Measurements from ENCODE around the gene CPSF4L.

Gene CPSF4L

GRCh38 chr17:73201215-73202069, 60.2 kb downstream of the CPSF4L start:
- peaks cover 24% of the 10 kb centered on the region for H3K36me3 Mint-ChIP-seq
- peaks cover 2% of the 10 kb centered on the region for H3K4me1 Mint-ChIP-seq
- ATAC-seq (ENCODE audit: low read depth) = no peak
- no peaks in the 10 kb centered on the region for H3K9me3 Mint-ChIP-seq
- H3K27me3 Mint-ChIP-seq = no peaks in the 10 kb centered on the region
- no peak overlapping the region for H3K4me3 Mint-ChIP-seq
- no peak for DNase-seq (ENCODE audit: low spot score in 2 of 2)
- H3K27ac Mint-ChIP-seq = no peak overlapping the region

GRCh38 chr17:73200476-73200875, 61.2 kb downstream of the CPSF4L start:
- H3K4me1 Mint-ChIP-seq = peaks cover 2% of the 10 kb centered on the region
- no peaks in the 10 kb centered on the region for H3K27me3 Mint-ChIP-seq
- no peak overlapping the region for H3K27ac Mint-ChIP-seq
- no peaks in the 10 kb centered on the region for H3K9me3 Mint-ChIP-seq
- no peak overlapping the region for H3K4me3 Mint-ChIP-seq
- DNase-seq (ENCODE audit: low spot score in 2 of 2) = no peak
- peaks cover 24% of the 10 kb centered on the region for H3K36me3 Mint-ChIP-seq
- no peak for ATAC-seq (ENCODE audit: low read depth)

GRCh38 chr17:73199751-73200317, 61.8 kb downstream of the CPSF4L start:
- Mint-ChIP-seq H3K9me3 (no peaks in the 10 kb centered on the region), H3K36me3 (peaks cover 24% of the 10 kb centered on the region), H3K27me3 (no peaks in the 10 kb centered on the region), H3K4me1 (peaks cover 2% of the 10 kb centered on the region), H3K4me3 (no peak overlapping the region), H3K27ac (no peak overlapping the region)
- DNase-seq (ENCODE audit: low spot score in 2 of 2) (no peak), ATAC-seq (ENCODE audit: low read depth) (no peak)

GRCh38 chr17:73198930-73199260, 62.8 kb downstream of the CPSF4L start:
- peaks cover 24% of the 10 kb centered on the region for H3K36me3 Mint-ChIP-seq
- H3K9me3 Mint-ChIP-seq = no peaks in the 10 kb centered on the region
- H3K4me3 Mint-ChIP-seq = no peak overlapping the region
- H3K27me3 Mint-ChIP-seq = no peaks in the 10 kb centered on the region
- H3K4me1 Mint-ChIP-seq = peaks cover 4% of the 10 kb centered on the region
- ATAC-seq (ENCODE audit: low read depth) = no peak
- DNase-seq (ENCODE audit: low spot score in 2 of 2) = no peak
- no peak overlapping the region for H3K27ac Mint-ChIP-seq

Measured in memory B cell (primary cell).